ENCODE data around the gene DNAH8. TPM values are rescaled to one million over a fixed set of nuclear protein-coding genes. Genes with fewer than 3 reads are reported as not detected.

The DNAH8 gene
- total RNA-seq, 1 experiment from 2014 or later: not detected

GRCh38 chr6:39057251-39058155 lies 342.4 kb downstream of the DNAH8 start:
- DNase-seq: no peak
- Histone ChIP-seq H3K27ac (no peak overlapping the region), H3K27me3 (ENCODE audit: insufficient read depth, low read depth) (peaks cover 94% of the 10 kb centered on the region), H4K20me1 (ENCODE audit: insufficient read depth) (no peaks in the 10 kb centered on the region), H3K4me1 (replicated peaks; ENCODE audit: insufficient read depth) (no peaks in the 10 kb centered on the region), H3K9me3 (ENCODE audit: insufficient read depth, low read depth) (no peaks in the 10 kb centered on the region), H3K79me2 (ENCODE audit: low read depth) (no peaks in the 10 kb centered on the region), H3K9me2 (ENCODE audit: insufficient read depth) (no peaks in the 10 kb centered on the region), H3K4me3 (no peak overlapping the region), H3K4me2 (no peak overlapping the region), H3K36me3 (ENCODE audit: low read depth) (no peaks in the 10 kb centered on the region), H3F3A (ENCODE audit: insufficient read depth, low read depth) (no peaks in the 10 kb centered on the region), H2AFZ (no peak overlapping the region)
- intact Hi-C loops (cut with micrococcal nuclease; ENCODE audit: unreplicated experiment): no loop called here
- CTCF ChIA-PET: no interaction called here
- no peak for TF ChIP-seq CTCF (conservative IDR thresholded peaks at IDR 0.05)
- TF ChIP-seq EZH2 (IDR thresholded peaks at IDR 0.05; ENCODE audit: low read depth): no peak
- POLR2A ChIA-PET (ENCODE audit: unreplicated experiment): no interaction called here
- BruUV-seq (replicated peaks): no TSS peak

DNA sequence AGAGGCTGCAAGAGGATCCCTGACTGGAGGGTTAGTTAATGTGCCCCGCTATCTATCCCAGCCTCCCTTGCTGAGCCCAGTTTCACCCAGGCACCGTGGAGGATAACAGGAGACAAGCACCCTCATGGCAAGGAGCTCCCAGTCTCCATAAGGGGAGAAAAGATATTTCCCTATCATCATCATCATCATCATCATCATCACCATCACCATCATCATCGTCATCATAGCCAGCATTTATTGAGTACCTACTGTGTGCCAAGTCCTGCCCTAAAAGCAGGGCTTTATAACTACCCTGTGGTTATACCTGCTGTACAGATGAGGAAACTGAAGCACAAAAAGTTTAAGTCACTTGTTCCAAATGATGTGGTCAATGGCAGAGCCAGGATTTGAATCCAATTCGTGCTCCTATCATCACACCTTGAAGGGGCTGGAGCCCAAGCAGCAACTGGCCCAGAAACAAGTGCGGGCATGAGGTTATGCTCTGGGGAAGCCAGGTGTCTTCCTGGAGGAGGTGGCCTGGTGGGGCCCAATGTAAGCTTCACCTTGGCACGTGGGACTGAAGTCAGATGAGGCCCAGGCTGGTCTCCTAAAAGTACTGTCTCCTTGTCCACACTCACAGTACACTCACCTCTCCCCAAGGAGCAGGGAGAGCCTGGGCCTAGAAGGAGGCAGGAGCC lies 343.5 kb downstream of the DNAH8 start:
- H3K79me2 ChIP-seq (ENCODE audit: low read depth): no peaks in the 10 kb centered on the region
- H3K4me2 ChIP-seq: no peak overlapping the region
- H3F3A ChIP-seq (ENCODE audit: insufficient read depth, low read depth): no peaks in the 10 kb centered on the region
- TF ChIP-seq EZH2 (IDR thresholded peaks at IDR 0.05; ENCODE audit: low read depth) (no peak), CTCF (conservative IDR thresholded peaks at IDR 0.05) (no peak)
- intact Hi-C loops (cut with micrococcal nuclease; ENCODE audit: unreplicated experiment): no loop called here
- peaks cover 97% of the 10 kb centered on the region for H3K27me3 ChIP-seq (ENCODE audit: insufficient read depth, low read depth)
- H2AFZ ChIP-seq: no peak overlapping the region
- no peak overlapping the region for H3K27ac ChIP-seq
- no peaks in the 10 kb centered on the region for H3K9me3 ChIP-seq (ENCODE audit: insufficient read depth, low read depth)
- no peaks in the 10 kb centered on the region for H3K9me2 ChIP-seq (ENCODE audit: insufficient read depth)
- no peaks in the 10 kb centered on the region for H4K20me1 ChIP-seq (ENCODE audit: insufficient read depth)
- H3K36me3 ChIP-seq (ENCODE audit: low read depth): no peaks in the 10 kb centered on the region
- no peaks in the 10 kb centered on the region for H3K4me1 ChIP-seq (replicated peaks; ENCODE audit: insufficient read depth)
- no TSS peak for BruUV-seq (replicated peaks)
- H3K4me3 ChIP-seq: no peak overlapping the region
- no peak for DNase-seq
- CTCF ChIA-PET: no interaction called here
- POLR2A ChIA-PET (ENCODE audit: unreplicated experiment): no interaction called here

DNA sequence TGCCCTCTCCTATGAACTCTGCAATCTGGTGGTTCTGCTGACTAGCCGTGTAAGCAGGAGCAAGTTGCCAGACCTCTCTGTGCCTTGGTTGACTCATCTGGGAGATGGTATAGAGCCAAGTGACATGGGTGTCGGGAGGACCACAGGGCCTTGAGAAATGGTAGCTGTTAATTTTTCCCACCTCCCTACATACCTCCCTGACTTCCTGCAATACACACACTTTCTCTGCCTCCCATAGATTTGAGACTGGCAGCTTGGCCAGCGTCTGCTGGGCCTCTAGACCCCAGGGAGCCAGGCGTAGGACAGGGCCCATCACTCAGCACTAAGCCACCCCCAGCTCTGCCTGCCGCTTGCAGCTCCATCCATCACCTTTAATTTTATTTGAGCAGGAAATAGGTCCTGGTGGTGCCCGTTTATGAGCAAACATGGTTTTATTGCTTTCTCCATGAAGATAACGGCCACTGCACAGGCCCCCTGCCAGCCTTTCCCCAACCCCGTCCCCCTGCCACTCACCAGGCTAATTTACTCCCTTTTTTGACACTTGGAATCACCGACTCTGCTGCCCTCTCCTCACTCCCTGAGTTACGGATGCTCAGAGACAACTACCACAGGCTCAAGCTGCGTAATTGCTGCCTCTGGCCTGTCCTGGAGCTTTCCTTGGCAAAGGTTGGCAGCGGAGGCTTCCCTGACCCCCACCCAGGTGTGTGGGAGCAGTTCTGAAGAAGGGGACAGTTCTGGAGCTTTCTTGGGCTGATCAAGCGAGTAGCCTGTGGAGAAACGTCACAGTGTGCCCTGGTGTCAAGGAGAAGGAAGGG lies 344.6 kb downstream of the DNAH8 start:
- Histone ChIP-seq H3K4me1 (replicated peaks; ENCODE audit: insufficient read depth) (no peaks in the 10 kb centered on the region), H3K9me2 (ENCODE audit: insufficient read depth) (no peaks in the 10 kb centered on the region), H4K20me1 (ENCODE audit: insufficient read depth) (no peaks in the 10 kb centered on the region), H3K27ac (no peak overlapping the region), H3K36me3 (ENCODE audit: low read depth) (no peaks in the 10 kb centered on the region), H3F3A (ENCODE audit: insufficient read depth, low read depth) (no peaks in the 10 kb centered on the region), H3K9me3 (ENCODE audit: insufficient read depth, low read depth) (no peaks in the 10 kb centered on the region), H2AFZ (no peak overlapping the region), H3K4me2 (no peak overlapping the region), H3K27me3 (ENCODE audit: insufficient read depth, low read depth) (peaks cover 97% of the 10 kb centered on the region), H3K79me2 (ENCODE audit: low read depth) (no peaks in the 10 kb centered on the region), H3K4me3 (no peak overlapping the region)
- ChIA-PET CTCF (no interaction called here), POLR2A (ENCODE audit: unreplicated experiment) (interaction anchor here (0.6 kb wide), 1 partner anchor 164 kb away, joined by 20 read pairs; no protein-coding TSS in a partner anchor)
- DNase-seq: no peak
- intact Hi-C loops (cut with micrococcal nuclease; ENCODE audit: unreplicated experiment): no loop called here
- no TSS peak for BruUV-seq (replicated peaks)
- no peak for TF ChIP-seq CTCF (conservative IDR thresholded peaks at IDR 0.05)
- TF ChIP-seq EZH2 (IDR thresholded peaks at IDR 0.05; ENCODE audit: low read depth): no peak

Data from PC-9 (cell line).